ENCODE results near the gene ZNF358.

The ZNF358 gene

DNA sequence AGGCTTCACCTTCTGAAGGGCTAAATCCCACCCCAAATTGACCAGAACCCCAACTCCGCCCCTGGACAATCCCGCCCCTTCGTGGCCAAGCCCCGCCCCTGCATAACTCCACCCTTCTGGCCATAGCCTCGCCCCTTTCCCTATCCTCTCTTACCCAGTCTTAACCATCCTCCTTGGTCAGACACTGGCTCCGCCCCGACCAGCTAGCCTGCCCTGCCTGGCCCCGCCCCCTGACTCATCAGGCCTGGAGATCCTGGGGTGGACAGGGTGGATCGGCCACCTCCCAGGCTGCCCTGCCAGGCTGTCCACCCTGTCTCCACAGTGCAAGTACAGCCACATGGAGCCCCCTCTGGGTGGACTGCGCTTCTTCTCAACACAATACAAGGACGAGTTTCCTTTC, 8.0 kb upstream of the ZNF358 start:
- TF ChIP-seq, protein P1, sequence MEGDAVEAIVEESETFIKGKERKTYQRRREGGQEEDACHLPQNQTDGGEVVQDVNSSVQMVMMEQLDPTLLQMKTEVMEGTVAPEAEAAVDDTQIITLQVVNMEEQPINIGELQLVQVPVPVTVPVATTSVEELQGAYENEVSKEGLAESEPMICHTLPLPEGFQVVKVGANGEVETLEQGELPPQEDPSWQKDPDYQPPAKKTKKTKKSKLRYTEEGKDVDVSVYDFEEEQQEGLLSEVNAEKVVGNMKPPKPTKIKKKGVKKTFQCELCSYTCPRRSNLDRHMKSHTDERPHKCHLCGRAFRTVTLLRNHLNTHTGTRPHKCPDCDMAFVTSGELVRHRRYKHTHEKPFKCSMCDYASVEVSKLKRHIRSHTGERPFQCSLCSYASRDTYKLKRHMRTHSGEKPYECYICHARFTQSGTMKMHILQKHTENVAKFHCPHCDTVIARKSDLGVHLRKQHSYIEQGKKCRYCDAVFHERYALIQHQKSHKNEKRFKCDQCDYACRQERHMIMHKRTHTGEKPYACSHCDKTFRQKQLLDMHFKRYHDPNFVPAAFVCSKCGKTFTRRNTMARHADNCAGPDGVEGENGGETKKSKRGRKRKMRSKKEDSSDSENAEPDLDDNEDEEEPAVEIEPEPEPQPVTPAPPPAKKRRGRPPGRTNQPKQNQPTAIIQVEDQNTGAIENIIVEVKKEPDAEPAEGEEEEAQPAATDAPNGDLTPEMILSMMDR (IDR thresholded peaks at IDR 0.05; ENCODE audit: control insufficient read depth, insufficient read depth, low read depth, low read length, missing control alignments): no peak
- DNase-seq (ENCODE audit: low read depth): no peak
- no peak overlapping the region for H3K4me3 ChIP-seq (ENCODE audit: control insufficient read depth, low read depth, low read length)

DNA sequence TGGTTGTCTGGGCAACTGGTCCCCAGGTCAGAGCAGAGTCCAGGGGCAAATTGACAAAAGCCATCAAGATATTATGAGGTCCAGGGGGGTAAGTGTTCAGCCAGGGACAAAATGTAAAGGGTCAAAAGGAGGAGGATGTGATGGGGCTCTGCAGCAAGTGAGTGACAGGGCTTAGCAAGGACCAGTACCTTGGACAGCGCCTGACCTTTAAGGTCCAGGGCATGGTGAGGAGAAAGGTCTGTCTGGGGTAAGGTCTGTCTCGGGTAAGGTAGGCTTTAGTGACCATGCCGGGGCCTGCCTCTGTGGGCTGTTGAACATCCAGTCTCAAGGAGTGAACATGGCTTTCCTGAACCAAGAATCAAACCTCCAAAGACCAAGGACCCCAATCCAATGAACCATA, 6.3 kb upstream of the ZNF358 start:
- no peak overlapping the region for H3K4me3 ChIP-seq (ENCODE audit: control insufficient read depth, low read depth, low read length)
- no peak for DNase-seq (ENCODE audit: low read depth)
- TF ChIP-seq, protein P1 (IDR thresholded peaks at IDR 0.05; ENCODE audit: control insufficient read depth, insufficient read depth, low read depth, low read length, missing control alignments): no peak

DNA sequence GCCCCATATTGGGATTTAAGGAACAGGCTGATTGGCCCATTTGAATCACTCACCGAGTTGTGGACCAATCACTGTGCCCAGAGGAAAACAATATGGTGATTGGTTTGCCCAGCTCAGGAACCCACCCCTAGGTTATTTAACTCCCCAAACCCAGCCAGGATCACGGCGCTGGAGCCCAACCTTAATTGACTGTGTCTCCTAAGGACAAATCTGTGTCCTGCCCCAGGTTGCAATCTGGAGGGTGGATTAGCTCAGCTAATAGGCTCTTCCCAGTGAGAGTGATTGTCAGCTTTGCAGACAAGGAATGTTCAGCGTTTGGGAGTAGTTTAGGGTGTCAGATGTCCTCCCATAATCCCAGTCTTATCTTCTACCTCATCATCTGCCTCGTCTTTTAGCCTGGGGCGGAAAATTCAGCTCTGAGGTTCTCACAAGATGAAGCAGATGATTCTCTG, 3.5 kb upstream of the ZNF358 start:
- no peak for DNase-seq (ENCODE audit: low read depth)
- TF ChIP-seq, protein P1 (IDR thresholded peaks at IDR 0.05; ENCODE audit: control insufficient read depth, insufficient read depth, low read depth, low read length, missing control alignments): no peak
- no peak overlapping the region for H3K4me3 ChIP-seq (ENCODE audit: control insufficient read depth, low read depth, low read length)

DNA sequence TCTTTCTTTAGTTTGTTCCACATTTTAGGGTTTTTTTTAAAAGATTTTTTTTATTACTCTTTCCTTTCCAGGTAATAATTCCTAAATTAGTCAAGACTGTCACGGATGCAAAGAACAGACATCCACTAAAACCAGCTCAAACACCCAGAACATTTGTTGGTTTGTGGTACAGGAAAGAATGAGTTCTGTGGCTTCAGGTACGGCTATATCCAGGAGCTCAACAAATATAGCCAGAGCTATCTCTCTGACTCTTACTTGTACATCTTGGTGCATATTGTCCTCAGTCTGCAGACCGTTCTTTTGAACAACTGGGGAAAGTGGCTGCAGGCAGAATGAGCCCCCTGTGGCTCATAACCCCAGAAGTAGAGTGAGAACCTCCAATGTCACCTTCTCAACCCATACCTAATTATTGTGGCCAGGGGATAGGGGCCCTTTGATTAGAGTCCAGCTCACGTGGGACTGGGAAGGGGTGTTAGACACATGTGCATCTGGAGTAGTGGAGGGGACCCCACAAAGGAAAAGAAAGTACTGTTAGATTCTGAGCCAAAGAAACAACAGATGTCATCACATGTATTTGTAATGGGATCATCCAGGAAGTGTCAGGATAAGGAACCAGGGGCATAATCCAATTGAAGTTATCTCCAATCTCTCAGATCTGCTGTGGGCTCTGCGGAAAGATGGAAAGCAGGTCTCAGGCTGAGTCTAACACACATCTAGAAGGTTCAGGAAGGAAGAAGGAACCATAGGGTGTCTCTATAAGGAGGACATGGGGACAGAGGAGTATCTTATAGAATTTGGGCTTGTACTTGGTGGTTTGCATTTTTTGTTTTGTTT, 1.9 kb upstream of the ZNF358 start:
- TF ChIP-seq, protein P1 (IDR thresholded peaks at IDR 0.05; ENCODE audit: control insufficient read depth, insufficient read depth, low read depth, low read length, missing control alignments): no peak
- no peak for DNase-seq (ENCODE audit: low read depth)
- no peak overlapping the region for H3K4me3 ChIP-seq (ENCODE audit: control insufficient read depth, low read depth, low read length)

DNA sequence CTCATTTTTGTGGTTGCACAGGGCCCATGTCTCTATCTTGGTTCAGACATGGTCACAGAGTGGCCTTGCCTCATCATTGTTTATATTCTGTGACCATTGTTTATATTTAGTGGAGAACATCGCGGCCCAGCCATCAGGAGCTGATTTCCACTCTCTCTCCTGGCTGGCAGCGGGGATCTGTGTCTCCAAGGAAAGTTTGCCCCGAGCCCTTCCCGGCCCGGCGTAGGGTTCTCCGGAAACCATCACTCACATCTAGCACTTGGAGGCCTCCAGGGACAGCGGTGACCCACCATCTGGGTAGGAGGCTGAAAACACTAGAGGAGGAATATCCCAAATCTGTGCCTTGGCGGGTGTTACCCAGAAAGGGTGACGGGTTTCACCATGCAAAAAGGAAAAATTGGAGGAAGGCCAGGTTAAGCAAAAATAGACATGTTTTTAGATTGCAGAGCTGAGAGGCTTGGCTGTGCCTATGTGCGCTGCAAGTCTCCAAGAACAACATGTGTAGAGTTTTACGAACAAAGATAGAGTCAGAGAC, 726 bp upstream of the ZNF358 start:
- TF ChIP-seq, protein P1 (IDR thresholded peaks at IDR 0.05; ENCODE audit: control insufficient read depth, insufficient read depth, low read depth, low read length, missing control alignments): no peak
- H3K4me3 ChIP-seq (ENCODE audit: control insufficient read depth, low read depth, low read length): no peak overlapping the region
- no peak for DNase-seq (ENCODE audit: low read depth)

DNA sequence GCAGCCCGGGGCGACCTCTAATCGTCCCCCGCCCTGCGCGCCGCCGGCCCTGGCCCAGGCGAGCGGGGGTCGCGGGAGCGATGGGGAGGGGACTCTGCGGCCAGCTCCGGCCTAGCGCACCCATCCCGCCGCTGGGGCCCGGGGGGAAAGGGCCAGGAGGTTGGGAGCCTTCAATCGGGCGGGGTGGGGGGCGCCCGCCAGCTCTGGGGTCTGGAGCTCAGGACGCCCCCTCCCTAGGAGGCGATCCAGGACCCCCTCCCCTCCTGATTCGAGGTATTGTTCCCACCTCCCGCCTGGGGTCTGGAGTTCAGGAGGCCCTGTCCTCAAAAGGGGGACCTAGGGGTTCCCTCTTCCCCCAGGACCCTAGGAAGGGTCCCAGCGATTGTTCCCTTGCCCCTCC, 430 bp downstream of the ZNF358 start:
- no peak for DNase-seq (ENCODE audit: low read depth)
- H3K4me3 ChIP-seq (ENCODE audit: control insufficient read depth, low read depth, low read length): peak overlapping the region; percentile 83
- TF ChIP-seq, protein P1 (IDR thresholded peaks at IDR 0.05; ENCODE audit: control insufficient read depth, insufficient read depth, low read depth, low read length, missing control alignments): no peak

All from AG09309 (cell line).